Type B pancreatic cell (in vitro differentiated cells): Measurements from ENCODE around the gene RAB14. TPM values are rescaled to one million over a fixed set of nuclear protein-coding genes. Genes with fewer than 3 reads are reported as not detected.
A peak's percentile ranks its signal among the peaks of the same experiment; 100 is the strongest.

Experiments
- DNase-seq: peaks from one replicate; pipeline ENCODE4 v3.0.0; 2021; ENCODE audit warnings: mixed read lengths; ENCODE audit not compliant: unreplicated experiment; ENCODE audit errors: extremely low spot score
- H3K27ac Mint-ChIP-seq: 2 replicates; pipeline ENCODE4 v1.8.0; 2021; ENCODE audit warnings: mild to moderate bottlenecking, mixed read lengths
- H3K27me3 Mint-ChIP-seq: 2 replicates; pipeline ENCODE4 v1.8.0; 2021; ENCODE audit warnings: mixed read lengths
- H3K36me3 Mint-ChIP-seq: 2 replicates; pipeline ENCODE4 v1.8.0; 2021; ENCODE audit warnings: mixed read lengths
- H3K4me1 Mint-ChIP-seq: one replicate; pipeline ENCODE4 v1.8.0; 2021; ENCODE audit warnings: mixed read lengths; ENCODE audit not compliant: unreplicated experiment
- H3K4me3 Mint-ChIP-seq: 2 replicates; pipeline ENCODE4 v1.8.0; 2021; ENCODE audit warnings: mild to moderate bottlenecking, mixed read lengths
- H3K9me3 Mint-ChIP-seq: 2 replicates; pipeline ENCODE4 v1.8.0; 2021; ENCODE audit warnings: mixed read lengths
- CTCF ChIP-seq: fragments of 200-600 bp; sonication (generic); conservative IDR thresholded peaks from 2 replicates; pipeline ENCODE4 v1.5.0; 2021; ENCODE audit warnings: antibody characterized with exemption, mild to moderate bottlenecking
- total RNA-seq: library from RNA; stranded (reverse); gene quantifications from 2 replicates; pipeline ENCODE4 v1.2.1, GENCODE V29; 2021; ENCODE audit warnings: low replicate concordance

Gene RAB14
- total RNA-seq, 1 donor from 2014 or later, result 59.4 TPM

GRCh38 chr9:121225240-121225639 is 23.6 kb upstream of the RAB14 start:
- H3K36me3 Mint-ChIP-seq, result no peaks in the 10 kb centered on the region
- TF ChIP-seq CTCF, result no peak
- no peaks in the 10 kb centered on the region for H3K4me1 Mint-ChIP-seq
- no peaks in the 10 kb centered on the region for H3K27me3 Mint-ChIP-seq
- H3K4me3 Mint-ChIP-seq, result no peak overlapping the region
- H3K27ac Mint-ChIP-seq, result no peak overlapping the region
- H3K9me3 Mint-ChIP-seq, result no peaks in the 10 kb centered on the region
- no peak for DNase-seq

GRCh38 chr9:121222524-121223171 is 21.0 kb upstream of the RAB14 start:
- Mint-ChIP-seq H3K4me3 (no peak overlapping the region), H3K9me3 (no peaks in the 10 kb centered on the region), H3K27me3 (no peaks in the 10 kb centered on the region), H3K4me1 (no peaks in the 10 kb centered on the region), H3K36me3 (no peaks in the 10 kb centered on the region), H3K27ac (no peak overlapping the region)
- DNase-seq, result no peak
- peak; percentile 80 for TF ChIP-seq CTCF

GRCh38 chr9:121221664-121222055 is 20.0 kb upstream of the RAB14 start:
- H3K9me3 Mint-ChIP-seq, result no peaks in the 10 kb centered on the region
- no peak overlapping the region for H3K27ac Mint-ChIP-seq
- no peaks in the 10 kb centered on the region for H3K27me3 Mint-ChIP-seq
- no peak for TF ChIP-seq CTCF
- no peak overlapping the region for H3K4me3 Mint-ChIP-seq
- DNase-seq, result no peak
- H3K36me3 Mint-ChIP-seq, result no peaks in the 10 kb centered on the region
- no peaks in the 10 kb centered on the region for H3K4me1 Mint-ChIP-seq

- H3K27me3 Mint-ChIP-seq, result no peaks in the 10 kb centered on the region
- H3K4me1 Mint-ChIP-seq, result no peaks in the 10 kb centered on the region
- no peak for TF ChIP-seq CTCF
- no peaks in the 10 kb centered on the region for H3K9me3 Mint-ChIP-seq
- no peaks in the 10 kb centered on the region for H3K36me3 Mint-ChIP-seq
- H3K27ac Mint-ChIP-seq, result no peak overlapping the region
- no peak overlapping the region for H3K4me3 Mint-ChIP-seq
- no peak for DNase-seq
Observed at GRCh38 chr9:121220996-121221663, 19.5 kb upstream of the RAB14 start.

GRCh38 chr9:121219530-121219929 is 17.9 kb upstream of the RAB14 start:
- H3K27me3 Mint-ChIP-seq, result no peaks in the 10 kb centered on the region
- no peaks in the 10 kb centered on the region for H3K9me3 Mint-ChIP-seq
- no peak overlapping the region for H3K27ac Mint-ChIP-seq
- H3K36me3 Mint-ChIP-seq, result no peaks in the 10 kb centered on the region
- DNase-seq, result no peak
- H3K4me3 Mint-ChIP-seq, result no peak overlapping the region
- TF ChIP-seq CTCF, result no peak
- H3K4me1 Mint-ChIP-seq, result no peaks in the 10 kb centered on the region
